Neuronal stem cell (in vitro differentiated cells): Measurements from ENCODE around the gene METTL16.

Source experiments
- DNase-seq: peaks from one replicate; pipeline ENCODE4 v3.0.0-alpha.2; 2013; ENCODE audit warnings: low spot score
- H2AFZ ChIP-seq: one replicate; pipeline ENCODE4 v1.6.1; 2013; ENCODE audit warnings: mild to moderate bottlenecking, low read length, inconsistent platforms
- H2AK5ac ChIP-seq: 2 replicates; pipeline ENCODE4 v1.6.1; 2013; ENCODE audit warnings: low read depth, mild to moderate bottlenecking, inconsistent platforms, low read length, moderate library complexity, mixed read lengths
- H2BK120ac ChIP-seq: 2 replicates; pipeline ENCODE4 v1.6.1; 2013; ENCODE audit warnings: low read depth, mild to moderate bottlenecking, inconsistent platforms, low read length, moderate library complexity, mixed read lengths
- H2BK12ac ChIP-seq: one replicate; pipeline ENCODE4 v1.6.1; 2013; ENCODE audit warnings: low read length, inconsistent platforms
- H2BK15ac ChIP-seq: 2 replicates; pipeline ENCODE4 v1.6.1; 2013; ENCODE audit warnings: mild to moderate bottlenecking, low read length, inconsistent platforms, mixed read lengths
- H2BK5ac ChIP-seq: one replicate; pipeline ENCODE4 v1.6.1; 2013; ENCODE audit warnings: inconsistent platforms, mild to moderate bottlenecking, low read length, moderate library complexity
- H3K14ac ChIP-seq: one replicate; pipeline ENCODE4 v1.6.1; 2013; ENCODE audit warnings: low read length, inconsistent platforms
- H3K18ac ChIP-seq: 2 replicates; pipeline ENCODE4 v1.6.1; 2013; ENCODE audit warnings: low read length, inconsistent platforms
- H3K23ac ChIP-seq: 2 replicates; pipeline ENCODE4 v1.6.1; 2013; ENCODE audit warnings: low read depth, mild to moderate bottlenecking, mixed read lengths, low read length, inconsistent platforms; ENCODE audit not compliant: poor library complexity
- H3K27ac ChIP-seq: replicated peaks from 3 replicates; pipeline ENCODE4 v1.5.1; 2013; ENCODE audit warnings: low read length, inconsistent platforms
- H3K27me3 ChIP-seq, 3 experiments: 2 replicates each; pipeline ENCODE4 v1.6.1; 2013; ENCODE audit warnings: low read length in 3 of 3, mild to moderate bottlenecking in 2 of 3, inconsistent platforms in 1 of 3, low read depth in 1 of 3, mixed read lengths in 1 of 3, moderate library complexity in 1 of 3; ENCODE audit not compliant: control insufficient read depth in 3 of 3, insufficient read depth in 3 of 3
- H3K36me3 ChIP-seq, 2 donors: replicated peaks in 1 of 2; 2 replicates each; pipeline ENCODE4 v1.6.1; 2013; ENCODE audit warnings: low read length in 2 of 2; ENCODE audit not compliant: control insufficient read depth in 2 of 2, insufficient read depth in 2 of 2
- H3K4ac ChIP-seq: 2 replicates; pipeline ENCODE4 v1.6.1; 2013; ENCODE audit warnings: inconsistent platforms, mild to moderate bottlenecking, low read length, moderate library complexity
- H3K4me1 ChIP-seq, 2 donors: 1 replicate in 1 of 2; 2 replicates in 1 of 2; pipeline ENCODE4 v1.6.1; 2013; ENCODE audit warnings: low read length in 2 of 2, low read depth in 1 of 2; ENCODE audit not compliant: control insufficient read depth in 2 of 2, insufficient read depth in 1 of 2
- H3K4me2 ChIP-seq: one replicate; pipeline ENCODE4 v1.6.1; 2013; ENCODE audit warnings: mild to moderate bottlenecking, low read length, inconsistent platforms; ENCODE audit not compliant: insufficient read depth, poor library complexity, severe bottlenecking
- H3K4me3 ChIP-seq, 2 donors: 2 replicates each; pipeline ENCODE4 v1.5.1; 2013; ENCODE audit warnings: low read length in 2 of 2, mild to moderate bottlenecking in 2 of 2, inconsistent platforms in 1 of 2, moderate library complexity in 1 of 2
- H3K79me1 ChIP-seq: one replicate; pipeline ENCODE4 v1.6.1; 2013; ENCODE audit warnings: low read depth, mild to moderate bottlenecking, inconsistent platforms, low read length, moderate library complexity
- H3K9ac ChIP-seq: one replicate; pipeline ENCODE4 v1.6.1; 2013; ENCODE audit warnings: mild to moderate bottlenecking, low read depth, low read length, inconsistent platforms; ENCODE audit not compliant: poor library complexity
- H3K9me3 ChIP-seq, 2 donors: replicated peaks in 1 of 2; 2 replicates each; pipeline versions ENCODE3 to v1.6.1; 2013; ENCODE audit warnings: low read length in 2 of 2, mild to moderate bottlenecking in 2 of 2, inconsistent platforms in 1 of 2, low read depth in 1 of 2, mixed read lengths in 1 of 2, moderate library complexity in 1 of 2; ENCODE audit not compliant: control insufficient read depth in 2 of 2, insufficient read depth in 1 of 2
- H4K8ac ChIP-seq: one replicate; pipeline ENCODE4 v1.6.1; 2013; ENCODE audit warnings: low read depth, mild to moderate bottlenecking, inconsistent platforms, low read length, moderate library complexity
- H4K91ac ChIP-seq: one replicate; pipeline ENCODE4 v1.6.1; 2013; ENCODE audit warnings: low read length, low read depth, mild to moderate bottlenecking, inconsistent platforms; ENCODE audit not compliant: poor library complexity
- WGBS, 2 donors: extraction: QIAGEN DNeasy Blood & Tissue Kit; methylation state at CpG; one replicate each; pipeline ENCODE4 v1.1.7; 2013; ENCODE audit warnings: missing lambda C conversion rate in 2 of 2, mixed read lengths in 1 of 2; ENCODE audit not compliant: insufficient read length in 2 of 2, insufficient replicate concordance in 1 of 2; ENCODE audit errors: extremely low coverage in 2 of 2; 5-methylcytosine and 5-hydroxymethylcytosine counted together

Gene METTL16

DNA sequence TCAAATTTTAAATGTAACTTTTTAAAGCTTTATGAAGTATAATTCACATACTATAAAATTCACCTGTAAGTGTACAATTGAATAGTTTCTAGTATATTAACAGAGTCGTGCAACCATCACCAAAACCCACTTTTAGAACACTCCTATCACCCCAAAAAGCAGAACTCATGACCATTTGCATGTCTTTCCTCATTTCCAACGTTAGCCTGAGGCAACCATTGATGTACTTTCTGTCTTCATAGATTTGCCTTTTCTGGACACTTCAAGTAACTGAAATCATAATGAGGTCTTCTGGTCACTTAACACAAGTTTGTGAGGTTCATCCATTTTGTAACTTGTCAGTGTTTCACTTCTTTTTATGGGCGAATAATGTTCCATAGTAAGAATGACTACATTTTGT, 33.2 kb downstream of the METTL16 start:
- no peak overlapping the region for H2BK120ac ChIP-seq
- peaks cover 0 to 4% of the 10 kb centered on the region in 2 donors for H3K9me3 ChIP-seq
- no peak overlapping the region for H2BK5ac ChIP-seq
- no peak overlapping the region for H3K18ac ChIP-seq
- no peaks in the 10 kb centered on the region for H3K27me3 ChIP-seq
- no CpG with 5 or more reads among the region's 3 CpGs for WGBS, 2 donors
- H3K79me1 ChIP-seq: no peaks in the 10 kb centered on the region
- no peak overlapping the region for H2AFZ ChIP-seq
- peaks cover 1 to 4% of the 10 kb centered on the region in 2 donors for H3K4me1 ChIP-seq
- H4K91ac ChIP-seq: no peak overlapping the region
- no peak overlapping the region for H4K8ac ChIP-seq
- DNase-seq: no peak
- H2BK12ac ChIP-seq: no peak overlapping the region
- no peak overlapping the region for H3K9ac ChIP-seq
- no peak overlapping the region for H3K4me3 ChIP-seq
- H3K36me3 ChIP-seq: peaks cover 10 to 68% of the 10 kb centered on the region in 2 donors
- H3K4ac ChIP-seq: no peak overlapping the region
- H3K23ac ChIP-seq: no peak overlapping the region
- H3K14ac ChIP-seq: no peak overlapping the region
- no peak overlapping the region for H2AK5ac ChIP-seq
- no peak overlapping the region for H3K27ac ChIP-seq
- no peak overlapping the region for H2BK15ac ChIP-seq
- no peak overlapping the region for H3K4me2 ChIP-seq

DNA sequence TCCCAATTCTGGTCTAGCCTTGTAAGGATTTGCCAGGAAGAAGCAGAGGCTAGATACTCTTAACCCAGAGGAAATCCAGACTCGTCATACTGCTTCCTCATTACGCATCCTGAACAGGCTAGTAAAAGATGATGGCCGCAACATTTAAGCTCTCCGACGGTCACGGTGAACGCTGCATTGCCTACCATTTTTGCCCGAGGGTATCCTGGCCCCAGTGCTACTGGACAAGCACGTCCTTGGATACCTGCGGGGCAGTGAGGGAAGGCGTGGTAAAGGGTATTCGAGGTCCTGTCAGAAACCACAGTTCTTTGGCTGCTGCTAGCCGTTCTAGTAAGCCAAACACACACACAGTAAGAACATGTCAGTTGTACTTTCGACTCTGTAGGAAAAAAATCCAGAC, 36.6 kb downstream of the METTL16 start:
- H3K14ac ChIP-seq: no peak overlapping the region
- DNase-seq: no peak
- no peak overlapping the region for H2AFZ ChIP-seq
- H3K4ac ChIP-seq: no peak overlapping the region
- H3K79me1 ChIP-seq: no peaks in the 10 kb centered on the region
- H3K23ac ChIP-seq: no peak overlapping the region
- H2BK12ac ChIP-seq: no peak overlapping the region
- no peak overlapping the region for H2BK120ac ChIP-seq
- no CpG with 5 or more reads among the region's 14 CpGs for WGBS, 2 donors
- no peak overlapping the region for H2BK5ac ChIP-seq
- H2BK15ac ChIP-seq: no peak overlapping the region
- H3K4me3 ChIP-seq: no peak overlapping the region
- no peak overlapping the region for H4K91ac ChIP-seq
- no peak overlapping the region for H3K18ac ChIP-seq
- no peak overlapping the region for H3K9ac ChIP-seq
- no peak overlapping the region for H3K4me2 ChIP-seq
- peaks cover 0 to 4% of the 10 kb centered on the region in 2 donors for H3K9me3 ChIP-seq
- H4K8ac ChIP-seq: no peak overlapping the region
- H3K36me3 ChIP-seq: peaks cover 14 to 90% of the 10 kb centered on the region in 2 donors
- no peak overlapping the region for H2AK5ac ChIP-seq
- no peaks in the 10 kb centered on the region for H3K27me3 ChIP-seq
- H3K4me1 ChIP-seq: no peaks in the 10 kb centered on the region
- no peak overlapping the region for H3K27ac ChIP-seq

- Histone ChIP-seq H3K18ac (no peak overlapping the region), H2AK5ac (no peak overlapping the region), H3K4me2 (no peak overlapping the region), H3K27ac (no peak overlapping the region), H2BK12ac (no peak overlapping the region), H4K91ac (no peak overlapping the region), H3K14ac (no peak overlapping the region), H2BK5ac (no peak overlapping the region), H3K4me1 (no peaks in the 10 kb centered on the region), H4K8ac (no peak overlapping the region), H3K27me3 (no peaks in the 10 kb centered on the region), H3K23ac (no peak overlapping the region), H3K9ac (no peak overlapping the region), H3K36me3 (peaks cover 14 to 94% of the 10 kb centered on the region in 2 donors), H2BK15ac (no peak overlapping the region), H3K4me3 (no peak overlapping the region), H2BK120ac (no peak overlapping the region), H2AFZ (no peak overlapping the region), H3K4ac (no peak overlapping the region), H3K79me1 (no peaks in the 10 kb centered on the region), H3K9me3 (peaks cover 0 to 4% of the 10 kb centered on the region in 2 donors)
- no peak for DNase-seq
- no CpG with 5 or more reads among the region's 9 CpGs for WGBS, 2 donors
Observed at GRCh38 chr17:2474371-2474770, 37.3 kb downstream of the METTL16 start.

GRCh38 chr17:2468270-2468669, 43.4 kb downstream of the METTL16 start:
- Histone ChIP-seq H3K4me1 (no peaks in the 10 kb centered on the region), H2AK5ac (no peak overlapping the region), H4K91ac (no peak overlapping the region), H3K36me3 (peaks cover 20 to 88% of the 10 kb centered on the region in 2 donors), H4K8ac (no peak overlapping the region), H3K9me3 (peaks cover 0 to 2% of the 10 kb centered on the region in 2 donors), H3K18ac (no peak overlapping the region), H2BK12ac (no peak overlapping the region), H3K27me3 (no peaks in the 10 kb centered on the region), H3K23ac (no peak overlapping the region), H3K4ac (no peak overlapping the region), H3K9ac (no peak overlapping the region), H3K4me2 (no peak overlapping the region), H2BK120ac (no peak overlapping the region), H3K79me1 (no peaks in the 10 kb centered on the region), H3K4me3 (no peak overlapping the region), H2BK5ac (no peak overlapping the region), H3K27ac (no peak overlapping the region), H3K14ac (no peak overlapping the region), H2AFZ (no peak overlapping the region), H2BK15ac (no peak overlapping the region)
- WGBS, 2 donors: no CpG with 5 or more reads among the region's 4 CpGs
- no peak for DNase-seq
